Measurements from ENCODE around the gene RACGAP1.
"Not testable (repeated sequence)": the region's sequence is repeated elsewhere in the genome, so short reads cannot be mapped to it uniquely, and the experiment has no call there.

Gene RACGAP1

GRCh38 chr12:50055831-50056638 is 30.7 kb upstream of the RACGAP1 start:
- DNase-seq: no peak

GRCh38 chr12:50053583-50053982 is 28.3 kb upstream of the RACGAP1 start:
- DNase-seq: no peak

GRCh38 chr12:50052964-50053363 is 27.7 kb upstream of the RACGAP1 start:
- no peak for DNase-seq

- DNase-seq: no peak
Observed at GRCh38 chr12:50052544-50052943, 27.2 kb upstream of the RACGAP1 start.

- no peak for DNase-seq
Observed at GRCh38 chr12:50051101-50051806, 26.0 kb upstream of the RACGAP1 start.

GRCh38 chr12:50050410-50051098 is 25.3 kb upstream of the RACGAP1 start:
- DNase-seq: no peak

GRCh38 chr12:50050119-50050385 is 24.8 kb upstream of the RACGAP1 start:
- DNase-seq: no peak

GRCh38 chr12:50049254-50050118 is 24.2 kb upstream of the RACGAP1 start:
- DNase-seq: no peak

- DNase-seq: no peak
Observed at GRCh38 chr12:50047693-50048250, 22.5 kb upstream of the RACGAP1 start.

- DNase-seq: no peak
Observed at GRCh38 chr12:50043854-50044253, 18.6 kb upstream of the RACGAP1 start.

GRCh38 chr12:50043308-50043707 is 18.0 kb upstream of the RACGAP1 start:
- DNase-seq: no peak

GRCh38 chr12:50042693-50043092 is 17.4 kb upstream of the RACGAP1 start:
- no peak for DNase-seq

GRCh38 chr12:50041962-50042361 is 16.7 kb upstream of the RACGAP1 start:
- DNase-seq: no peak

- DNase-seq: no peak
Observed at GRCh38 chr12:50041062-50041860, 16.0 kb upstream of the RACGAP1 start.

GRCh38 chr12:50040657-50041056 is 15.4 kb upstream of the RACGAP1 start:
- DNase-seq: no peak

- DNase-seq: peak; percentile 41
Observed at GRCh38 chr12:50039151-50039835, 14.0 kb upstream of the RACGAP1 start.

GRCh38 chr12:50038336-50038735 is 13.0 kb upstream of the RACGAP1 start:
- DNase-seq: no peak

GRCh38 chr12:50032854-50033581 is 7.7 kb upstream of the RACGAP1 start:
- no peak for DNase-seq

GRCh38 chr12:50032515-50032853 is 7.2 kb upstream of the RACGAP1 start:
- DNase-seq: no peak

- not testable (repeated sequence) for DNase-seq
Observed at GRCh38 chr12:50030449-50030848, 5.2 kb upstream of the RACGAP1 start.

GRCh38 chr12:50026691-50027090 is 1.4 kb upstream of the RACGAP1 start:
- DNase-seq: no peak
